GM23338 (cell line): ENCODE data around the gene CDKN3. TPM values are rescaled to one million over a fixed set of nuclear protein-coding genes. Genes with fewer than 3 reads are reported as not detected.

Experiments
- ATAC-seq: fragments of 200-7000 bp; cut with Tn5 transposase; 3 replicates; pipeline ENCODE4 v1.9.1; 2020
- DNase-seq: peaks from one replicate; pipeline ENCODE4 v3.0.0-alpha.2; 2015; ENCODE audit warnings: low spot score
- H2AFZ ChIP-seq: fragments of 200-600 bp; sonication (generic); 2 replicates; pipeline ENCODE4 v1.8.0; 2016; ENCODE audit warnings: antibody characterized with exemption, mild to moderate bottlenecking, moderate library complexity
- H3F3A ChIP-seq: fragments of 200-600 bp; sonication (generic); replicated peaks from 2 replicates; pipeline ENCODE4 v1.8.0; 2017; ENCODE audit warnings: antibody characterized with exemption, mixed run types, low read depth
- H3K27ac ChIP-seq: fragments of 200-600 bp; sonication (generic); 2 replicates; pipeline ENCODE4 v1.6.1; 2016; ENCODE audit warnings: low read depth
- H3K27me3 ChIP-seq: fragments of 200-600 bp; sonication (generic); 2 replicates; pipeline ENCODE4 v1.8.0; 2016; ENCODE audit warnings: mild to moderate bottlenecking, mixed run types, moderate library complexity; ENCODE audit not compliant: insufficient read depth
- H3K36me3 ChIP-seq: fragments of 200-600 bp; sonication (generic); 2 replicates; pipeline ENCODE4 v1.8.0; 2016; ENCODE audit warnings: mild to moderate bottlenecking; ENCODE audit not compliant: insufficient read depth
- H3K4me1 ChIP-seq: fragments of 200-600 bp; sonication (generic); 2 replicates; pipeline ENCODE4 v1.8.0; 2016; ENCODE audit warnings: mild to moderate bottlenecking, moderate library complexity; ENCODE audit not compliant: insufficient read depth
- H3K4me2 ChIP-seq: fragments of 200-600 bp; sonication (generic); 2 replicates; pipeline ENCODE4 v1.7.1; 2017; ENCODE audit warnings: mixed run types
- H3K4me3 ChIP-seq: fragments of 200-600 bp; sonication (generic); 2 replicates; pipeline ENCODE4 v1.6.1; 2016; ENCODE audit warnings: mixed run types
- H3K79me2 ChIP-seq: fragments of 200-600 bp; sonication (generic); replicated peaks from 2 replicates; pipeline ENCODE4 v1.8.0; 2017; ENCODE audit warnings: mild to moderate bottlenecking; ENCODE audit not compliant: insufficient read depth
- H3K9me2 ChIP-seq: fragments of 200-600 bp; sonication (generic); 2 replicates; pipeline ENCODE4 v1.8.0; 2017; ENCODE audit not compliant: insufficient read depth
- H4K20me1 ChIP-seq: fragments of 200-600 bp; sonication (generic); replicated peaks from 2 replicates; pipeline ENCODE4 v1.8.0; 2017; ENCODE audit warnings: mild to moderate bottlenecking; ENCODE audit not compliant: insufficient read depth
- H3K27ac Mint-ChIP-seq: 2 replicates; pipeline ENCODE4 v1.8.0; 2020; ENCODE audit warnings: inconsistent platforms, mild to moderate bottlenecking, moderate library complexity, mixed read lengths
- H3K27me3 Mint-ChIP-seq: 3 replicates; pipeline ENCODE4 v1.8.0; 2022; ENCODE audit warnings: low read depth, mild to moderate bottlenecking, moderate library complexity, mixed read lengths, inconsistent platforms; ENCODE audit not compliant: insufficient read depth, poor library complexity
- H3K36me3 Mint-ChIP-seq: 3 replicates; pipeline ENCODE4 v1.8.0; 2021; ENCODE audit warnings: low read depth, mild to moderate bottlenecking, inconsistent platforms, moderate library complexity, mixed read lengths
- H3K4me1 Mint-ChIP-seq: 3 replicates; pipeline ENCODE4 v1.8.0; 2020; ENCODE audit warnings: mild to moderate bottlenecking, inconsistent platforms, mixed read lengths
- H3K4me3 Mint-ChIP-seq: 3 replicates; pipeline ENCODE4 v1.8.0; 2021; ENCODE audit warnings: moderate library complexity, mild to moderate bottlenecking, inconsistent platforms, mixed read lengths
- H3K9me3 Mint-ChIP-seq: 3 replicates; pipeline ENCODE4 v1.8.0; 2020; ENCODE audit warnings: moderate library complexity, mild to moderate bottlenecking, inconsistent platforms, mixed read lengths
- CREB1 ChIP-seq: fragments of 250-450 bp; sonication (Bioruptor Pico); IDR thresholded peaks from 2 replicates; pipeline ENCODE4 v1.5.0; 2020; ENCODE audit warnings: low read depth, mild to moderate bottlenecking, moderate library complexity
- CTCF ChIP-seq, 2 experiments: fragments of 200-600 bp in 1 of 2; sonication (generic) in 1 of 2; conservative IDR thresholded peaks; 2 replicates each; pipeline versions ENCODE4 v1.5.1 to v1.6.1; 2016 to 2017; ENCODE audit warnings: antibody characterized with exemption in 2 of 2, low read depth in 2 of 2, mild to moderate bottlenecking in 2 of 2, moderate library complexity in 1 of 2
- ETS1 ChIP-seq: IDR thresholded peaks from 2 replicates; pipeline ENCODE4 v1.6.1; 2016; ENCODE audit warnings: antibody characterized with exemption
- EZH2 ChIP-seq: fragments of 200-600 bp; sonication (generic); IDR thresholded peaks from one replicate; pipeline ENCODE4 v1.8.0; 2017; ENCODE audit warnings: antibody characterized with exemption, mild to moderate bottlenecking, low read depth; ENCODE audit not compliant: unreplicated experiment
- EZH2phosphoT487 ChIP-seq: fragments of 200-600 bp; sonication (generic); IDR thresholded peaks from one replicate; pipeline ENCODE4 v1.8.1; 2018; ENCODE audit warnings: antibody characterized with exemption; ENCODE audit not compliant: unreplicated experiment
- JUNB ChIP-seq: IDR thresholded peaks from one replicate; pipeline ENCODE4 v1.6.1; 2016; ENCODE audit warnings: antibody characterized with exemption; ENCODE audit not compliant: unreplicated experiment
- NANOG ChIP-seq: IDR thresholded peaks from 2 replicates; pipeline ENCODE4 v1.6.1; 2016; ENCODE audit warnings: antibody characterized with exemption, borderline replicate concordance
- POLR2AphosphoS5 ChIP-seq: IDR thresholded peaks from 2 replicates; pipeline ENCODE4 v1.6.1; 2016; ENCODE audit warnings: antibody characterized with exemption, low read depth
- REST ChIP-seq: IDR thresholded peaks from one replicate; pipeline ENCODE4 v1.6.1; 2018; ENCODE audit warnings: antibody characterized with exemption; ENCODE audit not compliant: unreplicated experiment
- STAT1 ChIP-seq: IDR thresholded peaks from one replicate; pipeline ENCODE4 v1.6.1; 2016; ENCODE audit warnings: antibody characterized with exemption; ENCODE audit not compliant: unreplicated experiment
- ZNF114 ChIP-seq: fragments of 250-450 bp; sonication (Bioruptor Pico); IDR thresholded peaks from 2 replicates; pipeline ENCODE4 v1.5.0; 2020; ENCODE audit warnings: mild to moderate bottlenecking, moderate library complexity
- ZNF331 ChIP-seq: fragments of 250-450 bp; sonication (Bioruptor Pico); IDR thresholded peaks from 2 replicates; pipeline ENCODE4 v1.5.0; 2020; ENCODE audit warnings: low read depth, mild to moderate bottlenecking, moderate library complexity
- polyA plus RNA-seq: library from polyadenylated mRNA; unstranded; fragments of >200 nt; fragmentation: Nextera tagmentation; extraction: Ambion mirVana; gene quantifications from 2 replicates; pipeline ENCODE4 v1.2.1, GENCODE V29; 2016
- total RNA-seq: library from RNA; depleted of rRNA; stranded (reverse); fragments of >200 nt; shearing (Covaris generic); gene quantifications from 2 replicates; pipeline ENCODE4 v1.2.3, GENCODE V29; 2014

CDKN3 gene
- total and polyA plus RNA-seq, 2 experiments from 2014 or later = 36.3 to 97.4 TPM

GRCh38 chr14:54459106-54459505 lies 62.3 kb downstream of the CDKN3 start:
- Histone ChIP-seq H3K27ac (no peak overlapping the region), H3K9me2 (no peaks in the 10 kb centered on the region), H3K27me3 (no peaks in the 10 kb centered on the region), H3K4me2 (no peak overlapping the region), H3K79me2 (no peaks in the 10 kb centered on the region), H4K20me1 (no peaks in the 10 kb centered on the region), H2AFZ (no peak overlapping the region), H3F3A (no peaks in the 10 kb centered on the region), H3K4me1 (no peaks in the 10 kb centered on the region), H3K36me3 (no peaks in the 10 kb centered on the region), H3K4me3 (no peak overlapping the region)
- H3K27ac Mint-ChIP-seq = no peak overlapping the region
- no peak overlapping the region for H3K4me3 Mint-ChIP-seq
- ATAC-seq (no peak), DNase-seq (no peak)
- peaks cover 12% of the 10 kb centered on the region; the same call in 2 of the 3 replicates for H3K36me3 Mint-ChIP-seq
- H3K9me3 Mint-ChIP-seq = peaks cover 24% of the 10 kb centered on the region
- no peaks in the 10 kb centered on the region for H3K4me1 Mint-ChIP-seq
- TF ChIP-seq ZNF331 (CRISPR knock-in tag) (no peak), STAT1 (no peak), JUNB (no peak), POLR2AphosphoS5 (no peak), CREB1 (no peak), REST (no peak), NANOG (no peak), EZH2 (no peak), ETS1 (no peak), EZH2phosphoT487 (no peak), CTCF (conservative IDR thresholded peaks at IDR 0.05; ENCODE audit: low read depth in 2 of 2) (no peak), ZNF114 (CRISPR knock-in tag) (no peak)
- peaks cover 2% of the 10 kb centered on the region for H3K27me3 Mint-ChIP-seq
